HG02981 (cell line): ENCODE data around the gene SMIM38.
A peak's percentile ranks its signal among the peaks of the same experiment; 100 is the strongest.

Source experiments
- ATAC-seq: cut with Tn5 transposase; IDR thresholded peaks from one replicate; pipeline ENCODE4 v1.9.1; 2021; ENCODE audit warnings: mild to moderate bottlenecking, moderate library complexity; ENCODE audit not compliant: unreplicated experiment

The SMIM38 gene

GRCh38 chr11:69157822-69158231, 2.1 kb downstream of the SMIM38 start:
- ATAC-seq = no peak

DNA sequence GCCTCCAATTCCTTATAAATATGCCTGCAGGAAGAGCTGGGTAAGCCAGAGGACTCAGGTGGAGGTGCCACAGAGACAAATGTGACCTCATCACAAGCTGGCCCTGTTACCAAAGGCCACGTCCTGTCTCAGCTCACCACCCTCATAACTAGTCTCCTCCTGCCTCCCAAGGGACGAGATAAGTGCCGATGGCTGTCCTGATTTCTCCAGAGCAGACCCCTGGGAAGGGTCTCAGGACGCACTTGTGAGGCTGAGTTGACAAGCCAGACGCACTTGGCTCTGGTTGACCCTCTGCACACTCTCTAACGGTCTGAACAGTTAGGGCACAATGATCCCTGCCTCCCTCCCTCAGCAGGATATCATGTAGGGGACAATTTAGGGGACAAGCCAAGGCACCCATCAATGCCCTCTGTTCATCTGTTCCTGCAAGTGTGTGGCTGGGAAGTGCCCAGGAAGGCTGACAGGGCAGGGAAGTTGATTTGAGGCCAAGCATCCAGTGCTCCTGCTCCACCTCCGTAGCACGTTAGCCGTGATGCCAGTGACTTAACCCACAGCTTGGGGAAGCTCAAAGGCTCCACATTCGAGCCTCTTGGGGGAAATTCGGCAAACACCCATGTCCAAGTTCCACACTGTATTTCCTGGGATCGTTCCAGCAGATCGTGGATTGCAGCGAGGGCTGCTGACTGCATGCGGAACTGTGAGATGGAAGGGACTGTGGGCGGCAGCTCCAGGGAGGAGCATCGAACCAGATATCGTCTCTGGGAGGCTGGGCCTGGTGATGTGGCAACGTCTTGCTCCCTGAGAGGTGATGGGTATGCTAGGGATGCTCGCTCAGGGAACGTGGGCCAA, 2.8 kb downstream of the SMIM38 start:
- ATAC-seq = no peak

DNA sequence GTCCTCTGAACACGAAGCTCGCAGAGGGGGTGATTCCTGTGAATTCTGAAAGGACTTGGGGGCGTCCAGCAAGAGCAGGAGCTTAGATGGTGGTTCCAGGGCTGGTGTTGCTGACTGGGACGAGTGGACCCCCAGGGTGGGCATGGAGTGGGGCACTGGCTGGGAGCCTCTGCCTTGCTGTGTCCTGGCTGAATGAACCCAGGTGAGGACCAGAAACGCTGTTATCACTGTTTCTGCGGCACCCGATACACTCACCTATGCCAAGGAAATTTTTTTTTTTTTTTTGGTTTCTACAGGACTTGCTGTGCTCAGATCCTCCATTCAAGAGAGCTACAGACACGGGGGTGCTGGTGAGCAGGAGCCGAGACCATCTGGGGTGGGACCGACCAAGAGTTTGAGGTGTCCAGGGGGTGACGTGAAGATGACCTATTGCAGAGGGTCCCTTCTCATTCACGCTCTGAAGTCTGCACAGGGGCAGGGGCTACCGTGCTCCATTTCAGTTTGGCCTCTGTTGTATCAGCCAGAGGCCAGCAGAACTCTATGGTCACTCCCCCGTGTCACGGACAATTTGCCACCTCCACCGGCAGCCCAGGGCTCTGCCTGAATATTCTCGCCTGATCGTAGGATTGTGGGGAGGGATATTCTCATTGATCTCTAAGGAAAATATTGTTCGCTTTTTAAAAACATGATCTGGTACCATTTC, 3.6 kb downstream of the SMIM38 start:
- no peak for ATAC-seq

DNA sequence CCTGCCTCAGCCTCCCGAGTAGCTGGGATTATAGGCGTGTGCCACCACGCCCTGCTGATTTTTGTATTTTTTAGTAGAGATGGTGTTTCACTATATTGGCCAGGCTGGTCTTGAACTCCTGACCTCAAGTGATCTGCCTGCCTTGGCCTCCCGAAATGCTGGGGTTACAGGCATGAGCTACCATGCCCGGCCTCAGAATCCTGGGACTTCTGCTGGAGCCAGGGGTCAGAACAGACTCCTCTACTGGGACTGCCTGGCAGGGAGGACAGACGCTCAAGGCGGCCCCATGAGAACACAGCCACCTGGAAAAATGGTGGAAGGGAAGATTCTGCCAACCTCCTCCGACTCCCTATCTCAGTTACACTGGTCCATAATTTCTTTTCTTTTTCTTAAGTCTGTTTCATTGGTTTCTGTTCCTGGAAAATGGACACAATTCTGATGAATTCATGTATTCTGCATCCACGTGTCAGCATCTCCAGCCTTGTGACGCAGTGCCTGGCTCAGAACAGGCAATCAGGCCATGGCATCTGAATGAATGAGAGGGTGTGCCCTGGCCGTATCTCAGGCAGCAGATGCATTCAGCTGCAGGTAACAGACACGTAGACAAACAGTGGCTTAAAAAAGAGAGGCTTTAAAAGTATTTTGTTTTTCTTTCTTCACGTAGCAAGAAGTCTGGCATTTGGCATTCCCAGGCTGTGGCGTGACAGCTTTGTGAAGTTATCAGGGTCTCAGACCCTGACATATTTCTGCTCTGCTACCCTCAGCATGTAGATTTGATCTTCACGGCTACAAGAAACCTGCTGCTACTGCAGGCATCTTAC, 4.8 kb downstream of the SMIM38 start:
- ATAC-seq = no peak

DNA sequence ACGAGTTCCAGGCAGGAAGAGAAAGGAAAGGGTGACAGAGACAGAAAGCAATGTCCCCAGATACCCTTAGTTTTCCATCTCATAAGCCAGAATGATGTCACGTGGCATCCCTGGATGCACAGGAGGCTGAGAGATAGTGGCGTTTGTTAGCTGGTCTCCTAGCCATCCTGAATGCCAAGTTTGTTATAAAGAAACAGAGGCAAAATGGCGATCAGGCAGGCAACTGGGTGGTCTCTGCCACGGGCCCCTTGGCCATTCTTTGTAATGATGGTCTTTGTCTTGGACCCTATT, 5.3 kb downstream of the SMIM38 start:
- no peak for ATAC-seq

DNA sequence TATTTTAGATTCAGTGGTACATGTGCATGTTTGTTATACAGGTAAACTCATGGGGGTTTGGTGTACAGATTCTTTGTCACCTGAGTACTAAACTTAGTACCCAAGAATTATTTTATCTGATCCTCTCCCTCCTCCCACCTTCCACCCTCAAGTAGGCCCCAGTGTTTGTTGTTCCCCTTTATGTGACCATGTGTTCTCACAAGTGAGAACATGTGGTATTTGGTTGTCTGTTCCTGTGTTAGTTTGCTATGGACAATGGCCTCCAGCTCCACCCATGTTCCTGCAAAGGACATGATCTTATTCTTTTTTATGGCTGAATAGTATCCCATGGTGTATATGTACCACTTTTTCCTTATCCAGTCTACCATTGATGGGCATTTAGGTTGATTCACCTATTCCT, 6.8 kb downstream of the SMIM38 start:
- no peak for ATAC-seq

- ATAC-seq = no peak
Observed at GRCh38 chr11:69163842-69164241, 8.1 kb downstream of the SMIM38 start.

DNA sequence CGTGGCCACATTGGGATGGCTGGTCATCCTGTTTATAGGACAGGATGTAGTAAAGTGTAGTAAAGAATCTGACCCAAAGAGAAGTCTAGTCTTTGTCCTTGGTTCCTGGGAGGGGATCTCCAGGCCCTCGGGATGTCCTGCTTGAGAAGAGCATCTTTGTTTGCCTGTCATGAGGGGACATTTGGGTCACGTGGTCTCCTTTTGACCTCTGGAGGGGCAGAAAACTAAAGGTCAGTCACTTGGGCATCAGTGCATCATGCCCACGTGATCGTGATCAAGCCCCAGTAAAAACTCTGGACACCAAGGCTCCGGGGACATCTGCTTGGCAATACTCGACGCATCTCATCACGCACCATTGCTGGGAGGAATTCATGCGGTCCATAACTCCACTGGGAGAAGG, 9.1 kb downstream of the SMIM38 start:
- no peak for ATAC-seq

GRCh38 chr11:69165775-69166174, 10.0 kb downstream of the SMIM38 start:
- ATAC-seq = no peak

DNA sequence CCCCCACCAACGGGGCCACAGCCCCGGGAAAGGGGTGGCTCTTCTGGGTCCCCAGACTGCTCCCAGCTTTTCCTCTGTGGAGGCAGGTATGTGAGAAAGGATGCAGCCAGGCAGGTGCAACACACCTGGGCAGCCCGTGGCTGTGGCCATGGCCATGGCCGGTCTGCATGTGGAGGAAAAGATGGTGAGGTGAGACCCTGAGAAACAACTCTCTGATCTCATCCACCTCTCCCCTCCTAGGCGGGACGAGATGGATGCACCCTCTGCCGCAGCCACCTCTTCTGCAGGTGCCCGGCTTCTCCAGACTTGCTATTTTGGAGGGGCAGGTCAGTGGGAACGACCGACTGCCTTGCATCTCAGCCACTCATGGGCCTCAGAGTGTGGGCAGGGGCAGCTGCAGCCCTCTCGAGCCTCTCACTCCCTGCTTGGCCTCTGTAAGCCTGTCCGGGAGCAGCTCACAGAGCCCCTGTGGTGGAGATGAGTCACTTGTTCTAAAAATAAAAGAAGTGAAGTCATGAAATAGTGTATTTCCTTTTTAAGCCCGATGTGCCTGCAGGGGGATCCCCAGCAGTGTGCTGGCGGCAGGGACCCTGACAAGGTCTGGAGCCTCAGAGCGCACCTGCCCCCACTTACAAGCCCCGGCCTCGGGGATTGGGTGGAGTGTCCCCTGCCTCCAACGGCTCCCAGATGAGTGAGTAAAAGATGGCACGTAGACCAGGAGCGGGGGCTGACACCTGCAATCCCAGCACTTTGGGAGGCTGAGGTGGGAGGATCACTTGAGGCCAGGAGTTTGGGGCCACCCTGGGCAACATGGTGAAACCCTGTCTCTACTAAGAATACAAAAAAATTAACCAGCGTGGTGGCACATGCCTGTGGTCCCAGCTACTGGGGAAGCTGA, 10.7 kb downstream of the SMIM38 start:
- peak; percentile 90 for ATAC-seq

GRCh38 chr11:69167130-69167915, 11.6 kb downstream of the SMIM38 start:
- ATAC-seq = no peak

DNA sequence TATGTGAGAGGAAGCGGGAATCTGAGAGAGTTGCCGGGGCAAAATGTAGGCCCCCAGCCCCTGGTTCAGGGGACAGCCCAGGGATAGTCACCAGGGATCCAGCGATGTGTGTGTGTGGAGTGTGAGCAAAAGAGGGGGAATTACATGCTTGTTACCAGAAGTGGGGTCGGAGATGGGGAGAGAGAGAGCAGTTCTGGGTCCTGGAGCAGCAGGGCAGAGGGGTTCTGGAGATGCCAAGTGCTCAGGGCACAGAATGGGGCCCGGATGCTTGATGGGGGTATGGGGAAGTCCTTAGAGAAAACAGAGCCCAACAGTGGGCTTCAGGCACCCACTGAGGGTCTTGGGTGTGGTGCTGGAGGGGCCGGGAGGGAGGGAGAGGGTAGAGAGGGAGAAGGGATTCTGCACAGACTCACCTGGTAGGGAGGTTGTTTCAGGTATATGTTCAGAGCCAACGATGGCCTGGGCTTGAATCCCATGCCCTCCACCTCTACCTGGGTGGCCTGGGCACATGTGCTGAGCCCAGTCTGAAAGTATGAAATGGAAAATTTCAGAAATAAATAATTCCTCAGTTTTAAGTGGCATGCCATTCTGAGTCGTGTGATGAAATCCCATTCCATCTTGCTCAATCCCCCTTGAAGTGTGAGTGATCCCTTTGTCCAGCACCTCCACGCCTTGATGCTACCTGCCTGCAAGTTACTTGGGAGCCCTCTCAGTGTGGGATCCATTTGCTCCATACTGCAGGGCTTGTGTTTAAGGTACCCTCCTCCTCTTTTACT, 12.4 kb downstream of the SMIM38 start:
- no peak for ATAC-seq

- ATAC-seq = no peak
Observed at GRCh38 chr11:69169479-69169878, 13.7 kb downstream of the SMIM38 start.

GRCh38 chr11:69170704-69171103, 15.0 kb downstream of the SMIM38 start:
- ATAC-seq = no peak

- ATAC-seq = no peak
Observed at GRCh38 chr11:69171476-69172240, 15.9 kb downstream of the SMIM38 start.

DNA sequence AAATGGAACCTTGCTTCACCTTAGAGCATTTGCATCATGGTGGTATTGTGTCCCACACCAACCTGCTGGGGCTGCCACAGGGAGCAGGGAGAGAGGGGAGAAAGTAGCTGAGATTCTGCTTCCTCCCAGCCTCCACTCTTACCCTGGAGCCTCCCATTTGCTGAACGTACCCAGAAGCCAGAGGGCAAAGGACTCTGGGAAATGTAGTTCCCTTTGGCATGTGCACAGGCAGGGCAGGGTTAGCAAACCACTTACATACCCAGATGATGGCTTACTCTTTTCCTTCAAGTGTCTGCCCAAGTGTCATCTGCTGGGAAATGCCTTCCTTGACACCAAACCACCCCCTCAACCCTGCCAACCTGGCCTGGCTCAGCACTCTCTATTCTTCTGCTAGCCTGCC, 16.9 kb downstream of the SMIM38 start:
- no peak for ATAC-seq

- no peak for ATAC-seq
Observed at GRCh38 chr11:69173331-69173730, 17.6 kb downstream of the SMIM38 start.

- ATAC-seq = no peak
Observed at GRCh38 chr11:69173925-69174581, 18.3 kb downstream of the SMIM38 start.
